ENCODE measurements around the gene RPP40. TPM values are rescaled to one million over a fixed set of nuclear protein-coding genes. Genes with fewer than 3 reads are reported as not detected.

Gene RPP40
- total and polyA plus RNA-seq, 4 donors: 11.0 to 20.5 (median 12.6) TPM

- no peak overlapping the region for H3K4me3 ChIP-seq (ENCODE audit: low read depth, low read length)
Observed at GRCh38 chr6:4965562-4966389, 38.1 kb downstream of the RPP40 start.

GRCh38 chr6:4964675-4965561 is 38.9 kb downstream of the RPP40 start:
- 70% methylated on average over 16 of the region's 22 CpGs for WGBS (ENCODE audit: insufficient coverage)
- no peaks in the 10 kb centered on the region for H3K36me3 ChIP-seq (ENCODE audit: control insufficient read depth, insufficient read depth, low read length)
- H3K4me1 ChIP-seq (ENCODE audit: control insufficient read depth, insufficient read depth, low read length): no peaks in the 10 kb centered on the region
- H3K27ac ChIP-seq (ENCODE audit: low read depth, low read length): no peak overlapping the region
- H3K27me3 ChIP-seq (ENCODE audit: control insufficient read depth, insufficient read depth, low read length): no peaks in the 10 kb centered on the region
- H3K4me3 ChIP-seq (ENCODE audit: low read depth, low read length): no peak overlapping the region
- DNase-seq (ENCODE audit: low read depth in 4 of 6, low spot score in 6 of 6): no peak
- no peaks in the 10 kb centered on the region for H3K9me3 ChIP-seq (ENCODE audit: control insufficient read depth, insufficient read depth, low read length)

More at GRCh38 chr6:4965562-4966389, 38.1 kb downstream of the RPP40 start:
- H3K27me3 ChIP-seq (ENCODE audit: control insufficient read depth, insufficient read depth, low read length): no peaks in the 10 kb centered on the region
- no peaks in the 10 kb centered on the region for H3K4me1 ChIP-seq (ENCODE audit: control insufficient read depth, insufficient read depth, low read length)
- H3K9me3 ChIP-seq (ENCODE audit: control insufficient read depth, insufficient read depth, low read length): no peaks in the 10 kb centered on the region
- no peaks in the 10 kb centered on the region for H3K36me3 ChIP-seq (ENCODE audit: control insufficient read depth, insufficient read depth, low read length)
- no peak overlapping the region for H3K27ac ChIP-seq (ENCODE audit: low read depth, low read length)
- WGBS (ENCODE audit: insufficient coverage): 78% methylated on average over 3 of the region's 8 CpGs
- no peak for DNase-seq (ENCODE audit: low read depth in 4 of 6, low spot score in 6 of 6)

GRCh38 chr6:4962905-4963304 is 40.9 kb downstream of the RPP40 start:
- DNase-seq (ENCODE audit: low read depth in 4 of 6, low spot score in 6 of 6): no peak
- no CpG with 5 or more reads among the region's 2 CpGs for WGBS (ENCODE audit: insufficient coverage)
- H3K4me3 ChIP-seq (ENCODE audit: low read depth, low read length): no peak overlapping the region
- no peaks in the 10 kb centered on the region for H3K36me3 ChIP-seq (ENCODE audit: control insufficient read depth, insufficient read depth, low read length)
- no peaks in the 10 kb centered on the region for H3K27me3 ChIP-seq (ENCODE audit: control insufficient read depth, insufficient read depth, low read length)
- H3K4me1 ChIP-seq (ENCODE audit: control insufficient read depth, insufficient read depth, low read length): no peaks in the 10 kb centered on the region
- H3K9me3 ChIP-seq (ENCODE audit: control insufficient read depth, insufficient read depth, low read length): no peaks in the 10 kb centered on the region
- no peak overlapping the region for H3K27ac ChIP-seq (ENCODE audit: low read depth, low read length)

GRCh38 chr6:4961322-4962168 is 42.3 kb downstream of the RPP40 start:
- H3K27ac ChIP-seq (ENCODE audit: low read depth, low read length): no peak overlapping the region
- H3K27me3 ChIP-seq (ENCODE audit: control insufficient read depth, insufficient read depth, low read length): no peaks in the 10 kb centered on the region
- 85% methylated on average over 6 of the region's 10 CpGs for WGBS (ENCODE audit: insufficient coverage)
- no peaks in the 10 kb centered on the region for H3K4me1 ChIP-seq (ENCODE audit: control insufficient read depth, insufficient read depth, low read length)
- no peaks in the 10 kb centered on the region for H3K9me3 ChIP-seq (ENCODE audit: control insufficient read depth, insufficient read depth, low read length)
- no peaks in the 10 kb centered on the region for H3K36me3 ChIP-seq (ENCODE audit: control insufficient read depth, insufficient read depth, low read length)
- H3K4me3 ChIP-seq (ENCODE audit: low read depth, low read length): no peak overlapping the region
- DNase-seq (ENCODE audit: low read depth in 4 of 6, low spot score in 6 of 6): no peak

GRCh38 chr6:4958624-4959023 is 45.2 kb downstream of the RPP40 start:
- Histone ChIP-seq H3K27me3 (ENCODE audit: control insufficient read depth, insufficient read depth, low read length) (no peaks in the 10 kb centered on the region), H3K27ac (ENCODE audit: low read depth, low read length) (no peak overlapping the region), H3K9me3 (ENCODE audit: control insufficient read depth, insufficient read depth, low read length) (no peaks in the 10 kb centered on the region), H3K4me3 (ENCODE audit: low read depth, low read length) (no peak overlapping the region), H3K4me1 (ENCODE audit: control insufficient read depth, insufficient read depth, low read length) (no peaks in the 10 kb centered on the region), H3K36me3 (ENCODE audit: control insufficient read depth, insufficient read depth, low read length) (peaks cover 3% of the 10 kb centered on the region)
- DNase-seq (ENCODE audit: low read depth in 4 of 6, low spot score in 6 of 6): no peak
- WGBS (ENCODE audit: insufficient coverage): 100% methylated on average over 1 of the region's 3 CpGs

- Histone ChIP-seq H3K36me3 (ENCODE audit: control insufficient read depth, insufficient read depth, low read length) (peaks cover 10% of the 10 kb centered on the region), H3K27ac (ENCODE audit: low read depth, low read length) (no peak overlapping the region), H3K27me3 (ENCODE audit: control insufficient read depth, insufficient read depth, low read length) (no peaks in the 10 kb centered on the region), H3K4me1 (ENCODE audit: control insufficient read depth, insufficient read depth, low read length) (no peaks in the 10 kb centered on the region), H3K4me3 (ENCODE audit: low read depth, low read length) (no peak overlapping the region), H3K9me3 (ENCODE audit: control insufficient read depth, insufficient read depth, low read length) (no peaks in the 10 kb centered on the region)
- no peak for DNase-seq (ENCODE audit: low read depth in 4 of 6, low spot score in 6 of 6)
- WGBS (ENCODE audit: insufficient coverage): 52% methylated on average over 7 of the region's 9 CpGs
Observed at GRCh38 chr6:4957521-4958231, 46.2 kb downstream of the RPP40 start.

- Histone ChIP-seq H3K4me1 (ENCODE audit: control insufficient read depth, insufficient read depth, low read length) (no peaks in the 10 kb centered on the region), H3K27ac (ENCODE audit: low read depth, low read length) (no peak overlapping the region), H3K27me3 (ENCODE audit: control insufficient read depth, insufficient read depth, low read length) (no peaks in the 10 kb centered on the region), H3K36me3 (ENCODE audit: control insufficient read depth, insufficient read depth, low read length) (peaks cover 16% of the 10 kb centered on the region), H3K4me3 (ENCODE audit: low read depth, low read length) (no peak overlapping the region), H3K9me3 (ENCODE audit: control insufficient read depth, insufficient read depth, low read length) (no peaks in the 10 kb centered on the region)
- no peak for DNase-seq (ENCODE audit: low read depth in 4 of 6, low spot score in 6 of 6)
- 83% methylated on average over 2 of the region's 5 CpGs for WGBS (ENCODE audit: insufficient coverage)
Observed at GRCh38 chr6:4956625-4957024, 47.2 kb downstream of the RPP40 start.

GRCh38 chr6:4953440-4953839 is 50.4 kb downstream of the RPP40 start:
- peaks cover 28% of the 10 kb centered on the region for H3K36me3 ChIP-seq (ENCODE audit: control insufficient read depth, insufficient read depth, low read length)
- no peak for DNase-seq (ENCODE audit: low read depth in 4 of 6, low spot score in 6 of 6)
- no peaks in the 10 kb centered on the region for H3K9me3 ChIP-seq (ENCODE audit: control insufficient read depth, insufficient read depth, low read length)
- no peak overlapping the region for H3K27ac ChIP-seq (ENCODE audit: low read depth, low read length)
- WGBS (ENCODE audit: insufficient coverage): 96% methylated on average over 11 of the region's 12 CpGs
- H3K27me3 ChIP-seq (ENCODE audit: control insufficient read depth, insufficient read depth, low read length): no peaks in the 10 kb centered on the region
- H3K4me1 ChIP-seq (ENCODE audit: control insufficient read depth, insufficient read depth, low read length): no peaks in the 10 kb centered on the region
- no peak overlapping the region for H3K4me3 ChIP-seq (ENCODE audit: low read depth, low read length)
